NCI-H2196 (cell line): ENCODE measurements around the gene MX2.
"Not testable (repeated sequence)": the region's sequence is repeated elsewhere in the genome, so short reads cannot be mapped to it uniquely, and the experiment has no call there.

Experiments used
- DNase-seq: peaks from one replicate; lab custom pipeline; 2025; ENCODE audit not compliant: unreplicated experiment; lab: John Stamatoyannopoulos, UW

MX2 gene

GRCh38 chr21:41333752-41334151 is 28.1 kb upstream of the MX2 start:
- no peak for DNase-seq

- DNase-seq = no peak
These were observed 24.3 kb upstream of the MX2 start for GRCh38 chr21:41337515-41337914.

- DNase-seq = no peak
These were observed 23.4 kb upstream of the MX2 start for GRCh38 chr21:41338455-41338854.

DNA sequence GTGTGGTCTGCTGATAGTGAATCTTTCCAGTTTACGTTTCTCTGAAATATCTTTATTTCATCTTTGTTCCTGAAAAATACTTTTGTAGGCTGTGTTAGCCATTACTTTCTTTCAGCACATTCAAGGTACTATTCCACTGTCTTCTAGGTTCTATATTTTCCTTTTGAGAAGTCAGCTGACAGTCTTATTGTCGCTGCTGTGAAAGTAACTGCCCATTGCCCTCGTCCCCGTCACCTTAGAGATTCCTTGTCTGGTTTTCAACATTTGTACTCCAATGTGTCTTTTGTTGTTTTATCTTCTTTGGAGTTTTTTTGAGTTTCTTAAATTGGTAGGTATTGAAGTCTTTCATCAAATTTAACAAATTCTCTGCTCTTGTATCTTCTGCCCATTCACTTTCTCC is 19.8 kb upstream of the MX2 start:
- no peak for DNase-seq

DNA sequence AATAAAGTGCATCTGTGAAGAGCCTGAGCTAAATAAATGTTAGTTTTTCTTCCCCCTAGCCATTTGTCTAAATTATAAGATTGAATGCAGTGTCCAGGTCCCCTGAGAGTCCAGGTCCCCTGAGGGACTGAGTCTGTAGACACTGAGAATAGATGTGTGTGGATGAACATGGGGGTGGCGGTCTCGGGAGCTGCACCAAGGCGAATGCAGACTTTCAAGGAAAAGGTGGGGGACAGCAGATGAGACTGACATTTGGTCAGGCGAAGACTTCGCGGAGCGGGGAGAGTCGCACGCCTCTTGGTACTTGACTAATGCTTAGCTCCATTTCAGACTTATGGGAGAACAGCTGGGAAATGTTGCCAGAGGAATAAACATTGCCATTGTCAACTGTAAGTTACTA is 17.7 kb upstream of the MX2 start:
- DNase-seq = no peak

DNA sequence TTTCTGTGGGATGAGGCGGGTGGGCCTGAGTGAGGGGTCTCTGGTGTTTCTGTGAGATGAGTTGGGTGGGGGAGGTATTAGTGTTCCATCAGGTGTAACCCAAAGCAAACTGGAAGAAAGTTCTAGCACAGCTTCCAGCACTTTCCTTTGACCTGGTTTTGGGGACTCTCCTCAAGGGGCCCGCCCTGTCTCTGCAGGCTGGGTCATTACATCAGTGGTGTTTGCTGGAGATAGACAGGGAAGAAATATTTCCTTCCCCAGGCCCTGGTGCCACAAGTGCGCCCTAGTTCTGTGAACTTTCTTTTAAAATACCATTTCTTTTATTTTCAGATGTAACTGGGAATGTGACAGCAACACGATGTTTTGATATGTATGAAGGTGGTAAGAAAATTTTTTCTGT is 16.5 kb upstream of the MX2 start:
- no peak for DNase-seq

- no peak for DNase-seq
These were observed 15.7 kb upstream of the MX2 start for GRCh38 chr21:41345934-41346685.

GRCh38 chr21:41346758-41347157 is 15.1 kb upstream of the MX2 start:
- DNase-seq = no peak

- DNase-seq = no peak
These were observed 13.4 kb upstream of the MX2 start for GRCh38 chr21:41348434-41348833.

- DNase-seq = no peak
These were observed 12.7 kb upstream of the MX2 start for GRCh38 chr21:41349126-41349525.

DNA sequence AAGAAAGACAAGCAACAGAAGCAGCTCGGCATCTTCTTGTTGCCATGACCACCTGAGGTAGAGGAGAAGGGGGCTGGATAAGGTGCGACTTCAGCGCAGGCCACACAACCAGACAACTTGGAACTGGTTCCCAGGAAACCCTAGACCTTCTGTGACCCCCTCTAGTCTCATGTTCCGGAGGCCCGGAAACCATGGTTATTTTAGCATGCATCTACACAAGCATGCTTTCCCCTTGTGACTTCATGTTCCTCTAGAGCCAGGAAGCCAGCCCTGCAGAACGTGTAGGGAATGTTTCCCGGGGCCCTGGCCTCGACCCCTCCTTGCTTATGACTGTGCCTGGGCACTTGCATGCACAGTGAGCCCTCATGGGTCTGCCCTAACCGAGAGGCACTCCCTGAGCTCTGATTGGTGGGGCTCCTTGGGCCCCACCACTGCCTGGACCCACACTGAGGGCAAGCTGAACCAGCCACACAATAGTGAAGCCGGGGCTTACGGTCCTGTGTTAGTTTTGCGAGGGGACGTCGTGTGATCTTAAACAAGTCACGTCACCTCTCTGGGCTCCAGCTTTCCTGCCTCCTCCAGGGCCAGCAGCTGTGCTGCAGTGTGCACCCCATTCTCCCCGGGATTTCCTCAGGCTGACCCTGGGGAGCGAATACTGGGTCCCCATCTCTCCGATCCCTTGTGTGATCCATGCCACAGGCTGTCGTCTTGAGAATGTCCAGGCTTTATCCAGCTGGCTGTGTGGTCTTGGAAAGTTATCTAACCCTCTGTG is 12.0 kb upstream of the MX2 start:
- no peak for DNase-seq

- no peak for DNase-seq
These were observed 11.2 kb upstream of the MX2 start for GRCh38 chr21:41350436-41351155.

GRCh38 chr21:41357546-41357945 is 4.3 kb upstream of the MX2 start:
- DNase-seq = no peak

- DNase-seq = no peak
These were observed 3.3 kb upstream of the MX2 start for GRCh38 chr21:41358193-41359166.

GRCh38 chr21:41359286-41359685 is 2.5 kb upstream of the MX2 start:
- no peak for DNase-seq

DNA sequence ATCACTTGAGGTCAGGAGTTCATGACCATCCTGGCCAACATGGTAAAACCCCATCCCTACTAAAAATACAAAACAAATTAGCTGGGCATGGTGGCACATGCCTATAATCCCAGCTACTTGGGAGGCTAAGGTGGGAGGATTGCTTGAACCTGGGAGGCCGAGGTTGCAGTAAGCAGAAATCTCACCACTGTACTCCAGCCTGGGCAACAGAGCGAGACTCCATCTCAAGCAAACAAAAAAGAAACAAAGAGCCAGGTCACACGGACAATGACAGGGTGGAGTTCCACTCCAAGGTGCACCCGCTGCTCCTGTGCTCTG is 2.1 kb upstream of the MX2 start:
- DNase-seq = not testable (repeated sequence)

- peak; percentile 84 for DNase-seq
These were observed 1.6 kb upstream of the MX2 start for GRCh38 chr21:41360072-41360821.

DNA sequence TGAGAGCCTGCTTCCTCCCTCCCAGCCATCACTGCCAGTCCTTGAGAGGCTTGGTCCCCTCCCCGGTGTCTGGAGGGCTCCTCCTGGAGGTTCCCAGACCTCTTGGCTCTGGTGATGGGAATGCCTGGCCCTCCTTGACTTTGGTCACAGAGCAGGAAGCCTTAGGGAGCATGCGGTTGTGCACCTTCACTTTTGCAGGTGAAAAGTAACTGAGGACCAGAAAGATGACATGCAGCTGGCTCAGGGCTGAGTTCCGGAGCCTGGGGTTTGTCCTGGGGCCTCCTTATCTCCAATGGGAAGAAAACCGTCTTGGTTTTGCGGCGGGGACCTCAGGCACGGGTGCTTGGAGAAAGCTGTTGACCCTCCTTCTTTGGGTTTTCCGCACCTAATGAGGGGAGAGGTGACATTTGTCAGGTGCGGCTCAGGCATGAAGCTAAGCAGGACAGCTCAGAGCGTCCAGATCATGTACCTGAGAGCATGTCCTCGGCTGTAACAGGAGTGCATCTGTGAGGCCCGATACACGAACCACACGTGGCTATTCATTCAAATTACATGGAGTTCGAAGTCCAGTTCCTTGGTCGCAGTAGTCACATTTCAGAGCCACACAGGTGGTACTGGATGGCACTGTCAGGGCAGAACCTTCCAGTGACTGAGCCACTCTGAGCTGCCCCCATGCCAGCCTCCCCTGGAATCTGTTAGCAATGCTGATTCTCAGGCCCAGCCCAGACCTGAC is 608 bp upstream of the MX2 start:
- no peak for DNase-seq

DNA sequence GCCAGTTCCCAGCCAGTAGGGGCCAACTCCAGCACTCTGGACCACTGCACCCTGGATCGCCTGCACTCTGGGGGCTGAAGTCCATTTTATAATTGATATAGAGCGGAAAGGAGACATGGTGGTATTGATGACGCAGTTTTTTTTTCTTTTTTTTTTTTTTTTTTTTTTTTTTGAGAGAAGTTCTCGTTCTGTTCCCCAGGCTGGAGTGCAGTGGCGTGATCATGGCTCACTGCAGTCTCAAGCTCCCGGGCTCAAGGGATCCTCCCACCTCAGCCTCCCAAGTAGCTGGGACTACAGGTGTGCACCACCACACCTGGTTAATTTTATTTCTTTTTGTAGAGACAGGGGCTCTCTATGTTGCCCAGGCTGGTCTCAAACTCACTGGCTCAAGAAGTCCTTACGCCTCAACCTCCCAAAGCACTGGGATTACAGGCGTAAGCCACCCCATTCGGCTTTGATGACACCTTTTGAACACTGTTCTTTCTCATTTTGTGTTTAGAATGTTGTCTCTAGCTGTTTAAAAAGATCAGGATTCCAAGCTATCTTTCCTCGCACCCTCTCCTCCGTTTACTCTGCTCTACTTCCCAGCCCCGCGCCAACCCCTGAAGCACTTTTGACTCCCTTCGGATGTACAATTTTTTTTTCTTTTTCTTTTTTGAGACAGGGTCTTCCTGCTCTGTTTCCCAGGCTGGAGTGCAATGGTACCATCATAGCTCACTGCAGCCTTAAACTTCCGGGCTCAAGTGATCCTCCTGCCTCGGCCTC is 960 bp downstream of the MX2 start:
- no peak for DNase-seq
